OCI-LY1 (cell line): ENCODE results near the gene NR2F6.

Experiments used
- CTCF ChIP-seq: fragments of 200-600 bp; sonication (generic), shearing (Covaris generic); IDR thresholded peaks from 2 replicates; pipeline ENCODE4 v1.5.1; 2017; ENCODE audit warnings: mild to moderate bottlenecking, antibody characterized with exemption, low read length, moderate library complexity, mixed read lengths
- EZH2 ChIP-seq: fragments of 200-600 bp; sonication (generic), shearing (Covaris generic); IDR thresholded peaks from 2 replicates; pipeline ENCODE4 v1.8.0; 2017; ENCODE audit warnings: borderline replicate concordance, mixed run types, mild to moderate bottlenecking, antibody characterized with exemption, low read length, moderate library complexity, mixed read lengths

DNA sequence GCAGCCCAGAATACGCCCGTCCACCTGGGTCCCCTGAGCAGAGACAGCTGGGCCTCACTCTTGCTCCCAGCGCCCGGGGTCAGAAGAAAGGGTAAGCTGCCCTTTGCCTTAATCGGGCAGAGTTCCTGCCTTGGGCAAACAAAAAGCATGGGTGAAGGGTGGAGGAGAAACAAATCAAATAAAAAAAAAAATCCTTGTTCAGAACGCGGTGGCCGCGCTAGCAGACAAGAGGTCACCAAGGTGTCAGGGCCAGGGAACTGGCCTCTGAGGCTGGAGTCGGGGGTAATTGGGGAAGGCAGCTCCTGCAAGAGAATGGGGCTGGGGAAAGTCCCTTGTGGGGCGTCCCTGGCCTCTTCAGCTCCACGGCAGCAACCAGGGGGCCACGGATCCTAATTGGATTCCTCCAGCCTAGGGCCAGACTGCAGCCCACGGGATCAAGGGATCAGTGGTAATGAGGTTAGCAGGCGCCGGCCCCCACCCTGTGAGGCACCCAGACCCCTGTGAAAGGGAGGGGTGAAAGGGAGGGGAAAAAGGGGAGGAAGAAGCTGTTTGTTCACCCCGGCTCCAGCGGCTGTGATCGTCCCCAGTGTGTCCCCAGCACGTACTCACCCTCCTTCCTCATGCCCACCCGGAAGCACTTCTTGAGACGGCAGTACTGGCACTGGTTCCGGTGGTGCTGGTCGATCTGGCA is 5.5 kb downstream of the NR2F6 start:
- TF ChIP-seq CTCF = no peak
- TF ChIP-seq EZH2 = no peak
